ENCODE data around the gene PEX5L.

DNA sequence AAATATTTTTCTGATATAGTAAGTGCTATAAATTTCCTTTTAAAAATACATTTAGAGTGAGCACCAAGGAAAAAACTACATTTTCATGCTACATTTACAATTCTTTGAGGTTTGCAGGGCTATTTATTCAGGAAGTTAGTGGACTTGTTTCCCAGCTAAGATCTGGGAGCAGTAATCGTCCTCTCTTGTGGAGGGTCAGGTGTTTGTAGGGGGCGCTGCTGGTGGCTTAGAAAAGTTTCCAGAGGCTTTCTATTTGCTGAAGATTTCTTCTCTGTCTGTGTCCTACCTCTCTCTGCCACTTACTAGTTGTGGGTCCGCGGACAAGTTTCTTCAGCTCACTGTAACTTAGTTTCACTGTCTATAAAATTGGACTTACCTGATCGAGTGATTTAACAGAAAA, 163.9 kb downstream of the PEX5L start:
- TF ChIP-seq, protein P1, sequence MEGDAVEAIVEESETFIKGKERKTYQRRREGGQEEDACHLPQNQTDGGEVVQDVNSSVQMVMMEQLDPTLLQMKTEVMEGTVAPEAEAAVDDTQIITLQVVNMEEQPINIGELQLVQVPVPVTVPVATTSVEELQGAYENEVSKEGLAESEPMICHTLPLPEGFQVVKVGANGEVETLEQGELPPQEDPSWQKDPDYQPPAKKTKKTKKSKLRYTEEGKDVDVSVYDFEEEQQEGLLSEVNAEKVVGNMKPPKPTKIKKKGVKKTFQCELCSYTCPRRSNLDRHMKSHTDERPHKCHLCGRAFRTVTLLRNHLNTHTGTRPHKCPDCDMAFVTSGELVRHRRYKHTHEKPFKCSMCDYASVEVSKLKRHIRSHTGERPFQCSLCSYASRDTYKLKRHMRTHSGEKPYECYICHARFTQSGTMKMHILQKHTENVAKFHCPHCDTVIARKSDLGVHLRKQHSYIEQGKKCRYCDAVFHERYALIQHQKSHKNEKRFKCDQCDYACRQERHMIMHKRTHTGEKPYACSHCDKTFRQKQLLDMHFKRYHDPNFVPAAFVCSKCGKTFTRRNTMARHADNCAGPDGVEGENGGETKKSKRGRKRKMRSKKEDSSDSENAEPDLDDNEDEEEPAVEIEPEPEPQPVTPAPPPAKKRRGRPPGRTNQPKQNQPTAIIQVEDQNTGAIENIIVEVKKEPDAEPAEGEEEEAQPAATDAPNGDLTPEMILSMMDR (IDR thresholded peaks at IDR 0.05; ENCODE audit: low read depth, low read length), result peak; percentile 13
- no peak for TF ChIP-seq POLR2A (IDR thresholded peaks at IDR 0.05; ENCODE audit: extremely low read depth, insufficient read length)
